Measurements from ENCODE around the gene PAX2. TPM values are rescaled to one million over a fixed set of nuclear protein-coding genes. Genes with fewer than 3 reads are reported as not detected.
A peak's percentile ranks its signal among the peaks of the same experiment; 100 is the strongest.

The PAX2 gene
- total RNA-seq, 1 donor from 2014 or later: 0.23 TPM

GRCh38 chr10:100747456-100748230 is 2.3 kb downstream of the PAX2 start:
- H3K9me3 Mint-ChIP-seq (ENCODE audit: unreplicated experiment): peaks cover 2% of the 10 kb centered on the region
- peaks cover 87% of the 10 kb centered on the region for H3K27me3 Mint-ChIP-seq (ENCODE audit: low read depth, unreplicated experiment)
- Histone ChIP-seq H3K4me2 (ENCODE audit: low read length) (no peak overlapping the region), H3K27me3 (ENCODE audit: insufficient read depth, low read length) (peaks cover 86% of the 10 kb centered on the region), H3K4me1 (ENCODE audit: insufficient read depth, low read length) (no peaks in the 10 kb centered on the region), H3K79me2 (ENCODE audit: insufficient read depth, low read length) (no peaks in the 10 kb centered on the region), H4K20me1 (ENCODE audit: insufficient read depth, low read length) (peaks cover 13% of the 10 kb centered on the region), H3K27ac (ENCODE audit: low read depth, low read length) (no peak overlapping the region), H3K36me3 (ENCODE audit: insufficient read depth, low read length) (no peaks in the 10 kb centered on the region), H3K4me3 (ENCODE audit: insufficient read depth, low read depth, low read length) (no peak overlapping the region), H3K9me3 (ENCODE audit: insufficient read depth, low read depth, low read length) (no peaks in the 10 kb centered on the region), H2AFZ (ENCODE audit: low read depth, low read length) (no peak overlapping the region), H3K9ac (ENCODE audit: low read length) (no peak overlapping the region)
- no peak for DNase-seq (ENCODE audit: low read depth)
- no peak for FAIRE-seq
- peaks cover 2% of the 10 kb centered on the region for H3K4me1 Mint-ChIP-seq (ENCODE audit: low read depth, unreplicated experiment)
- no peak for TF ChIP-seq EZH2 (IDR thresholded peaks at IDR 0.05; ENCODE audit: insufficient read depth, low read length)
- no peak for TF ChIP-seq CTCF (IDR thresholded peaks at IDR 0.05; ENCODE audit: insufficient read depth, low read depth, low read length)
- no peak overlapping the region for H3K4me3 Mint-ChIP-seq (ENCODE audit: unreplicated experiment)
- no peaks in the 10 kb centered on the region for H3K36me3 Mint-ChIP-seq (ENCODE audit: low read depth, unreplicated experiment)
- no peak overlapping the region for H3K27ac Mint-ChIP-seq (ENCODE audit: unreplicated experiment)

GRCh38 chr10:100748231-100749058 is 3.1 kb downstream of the PAX2 start:
- Histone ChIP-seq H2AFZ (ENCODE audit: low read depth, low read length) (no peak overlapping the region), H3K4me2 (ENCODE audit: low read length) (no peak overlapping the region), H3K9ac (ENCODE audit: low read length) (no peak overlapping the region), H3K27me3 (ENCODE audit: insufficient read depth, low read length) (peaks cover 86% of the 10 kb centered on the region), H3K4me3 (ENCODE audit: insufficient read depth, low read depth, low read length) (no peak overlapping the region), H3K9me3 (ENCODE audit: insufficient read depth, low read depth, low read length) (no peaks in the 10 kb centered on the region), H4K20me1 (ENCODE audit: insufficient read depth, low read length) (peaks cover 13% of the 10 kb centered on the region), H3K36me3 (ENCODE audit: insufficient read depth, low read length) (no peaks in the 10 kb centered on the region), H3K4me1 (ENCODE audit: insufficient read depth, low read length) (no peaks in the 10 kb centered on the region), H3K27ac (ENCODE audit: low read depth, low read length) (no peak overlapping the region), H3K79me2 (ENCODE audit: insufficient read depth, low read length) (no peaks in the 10 kb centered on the region)
- no peak for DNase-seq (ENCODE audit: low read depth)
- FAIRE-seq: no peak
- TF ChIP-seq CTCF (IDR thresholded peaks at IDR 0.05; ENCODE audit: insufficient read depth, low read depth, low read length) (no peak), EZH2 (IDR thresholded peaks at IDR 0.05; ENCODE audit: insufficient read depth, low read length) (peak; percentile 69)
- peaks cover 87% of the 10 kb centered on the region for H3K27me3 Mint-ChIP-seq (ENCODE audit: low read depth, unreplicated experiment)
- H3K4me1 Mint-ChIP-seq (ENCODE audit: low read depth, unreplicated experiment): peaks cover 2% of the 10 kb centered on the region
- H3K9me3 Mint-ChIP-seq (ENCODE audit: unreplicated experiment): peaks cover 2% of the 10 kb centered on the region
- no peak overlapping the region for H3K27ac Mint-ChIP-seq (ENCODE audit: unreplicated experiment)
- no peaks in the 10 kb centered on the region for H3K36me3 Mint-ChIP-seq (ENCODE audit: low read depth, unreplicated experiment)
- no peak overlapping the region for H3K4me3 Mint-ChIP-seq (ENCODE audit: unreplicated experiment)

- no peak overlapping the region for H3K9ac ChIP-seq (ENCODE audit: low read length)
- H3K27ac ChIP-seq (ENCODE audit: low read depth, low read length): no peak overlapping the region
- H2AFZ ChIP-seq (ENCODE audit: low read depth, low read length): no peak overlapping the region
- H3K27me3 Mint-ChIP-seq (ENCODE audit: low read depth, unreplicated experiment): peaks cover 87% of the 10 kb centered on the region
- no peaks in the 10 kb centered on the region for H3K79me2 ChIP-seq (ENCODE audit: insufficient read depth, low read length)
- no peak for DNase-seq (ENCODE audit: low read depth)
- H3K36me3 Mint-ChIP-seq (ENCODE audit: low read depth, unreplicated experiment): no peaks in the 10 kb centered on the region
- peaks cover 13% of the 10 kb centered on the region for H4K20me1 ChIP-seq (ENCODE audit: insufficient read depth, low read length)
- H3K9me3 ChIP-seq (ENCODE audit: insufficient read depth, low read depth, low read length): no peaks in the 10 kb centered on the region
- TF ChIP-seq CTCF (IDR thresholded peaks at IDR 0.05; ENCODE audit: insufficient read depth, low read depth, low read length) (no peak), EZH2 (IDR thresholded peaks at IDR 0.05; ENCODE audit: insufficient read depth, low read length) (no peak)
- H3K4me3 ChIP-seq (ENCODE audit: insufficient read depth, low read depth, low read length): no peak overlapping the region
- peaks cover 86% of the 10 kb centered on the region for H3K27me3 ChIP-seq (ENCODE audit: insufficient read depth, low read length)
- H3K27ac Mint-ChIP-seq (ENCODE audit: unreplicated experiment): no peak overlapping the region
- H3K36me3 ChIP-seq (ENCODE audit: insufficient read depth, low read length): no peaks in the 10 kb centered on the region
- peaks cover 2% of the 10 kb centered on the region for H3K9me3 Mint-ChIP-seq (ENCODE audit: unreplicated experiment)
- no peak overlapping the region for H3K4me2 ChIP-seq (ENCODE audit: low read length)
- no peak overlapping the region for H3K4me3 Mint-ChIP-seq (ENCODE audit: unreplicated experiment)
- H3K4me1 Mint-ChIP-seq (ENCODE audit: low read depth, unreplicated experiment): peaks cover 2% of the 10 kb centered on the region
- no peaks in the 10 kb centered on the region for H3K4me1 ChIP-seq (ENCODE audit: insufficient read depth, low read length)
- no peak for FAIRE-seq
These were observed 3.6 kb downstream of the PAX2 start for GRCh38 chr10:100749059-100749308.

Data from astrocyte (in vitro differentiated cells and primary cell).